Activated CD8-positive, alpha-beta memory T cell treated with anti-CD3 and anti-CD28 coated beads, Interleukin-2, amount 10 ng/mL, durations not matched to agents 7 days and 5 days (primary cell): ENCODE data around the gene SLC2A8. TPM values are rescaled to one million over a fixed set of nuclear protein-coding genes. Genes with fewer than 3 reads are reported as not detected.

ENCODE experiments used
- ATAC-seq: fragments of 150-1000 bp; cut with Tn5 transposase; one replicate; pipeline ENCODE4 v1.10.0; 2021; ENCODE audit warnings: moderate library complexity
- CTCF ChIA-PET: fragments of 350-600 bp; sonication (Branson Sonifier 250); formaldehyde crosslinking; loops from one replicate; lab custom pipeline; 2021; ENCODE audit warnings: antibody characterized with exemption; lab: Charles Lee
- DNase-seq: peaks from one replicate; pipeline ENCODE4 v3.0.0-alpha.2; 2020
- H3K27ac Mint-ChIP-seq: one replicate; pipeline ENCODE4 v1.8.0; 2021; ENCODE audit warnings: mild to moderate bottlenecking, mixed read lengths
- H3K27me3 Mint-ChIP-seq: one replicate; pipeline ENCODE4 v1.8.0; 2021; ENCODE audit warnings: mixed read lengths
- H3K36me3 Mint-ChIP-seq: one replicate; pipeline ENCODE4 v1.8.0; 2021; ENCODE audit warnings: mild to moderate bottlenecking, mixed read lengths
- H3K4me1 Mint-ChIP-seq: one replicate; pipeline ENCODE4 v1.8.0; 2021; ENCODE audit warnings: mixed read lengths
- H3K4me3 Mint-ChIP-seq: one replicate; pipeline ENCODE4 v1.8.0; 2021; ENCODE audit warnings: mild to moderate bottlenecking, moderate library complexity, mixed read lengths
- H3K9me3 Mint-ChIP-seq: one replicate; pipeline ENCODE4 v1.8.0; 2022; ENCODE audit warnings: low read depth, mixed read lengths
- total RNA-seq, 2 experiments: library from RNA; stranded (reverse); gene quantifications; one replicate each; pipeline ENCODE4 v1.2.3, GENCODE V29; 2021

SLC2A8 gene
- total RNA-seq, 2 experiments from 2014 or later = 12.1 to 26.0 TPM

- Mint-ChIP-seq H3K4me3 (no peak overlapping the region), H3K27ac (peak overlapping the region; percentile 66), H3K9me3 (no peaks in the 10 kb centered on the region), H3K4me1 (peaks cover 16% of the 10 kb centered on the region), H3K27me3 (no peaks in the 10 kb centered on the region), H3K36me3 (peaks cover 75% of the 10 kb centered on the region)
- ATAC-seq = peak; percentile 59
- DNase-seq = peak; percentile 60
- CTCF ChIA-PET = no interaction called here
Observed at GRCh38 chr9:127437497-127438264, 40.7 kb downstream of the SLC2A8 start.

GRCh38 chr9:127438394-127438793, 41.4 kb downstream of the SLC2A8 start:
- Mint-ChIP-seq H3K4me1 (peaks cover 16% of the 10 kb centered on the region), H3K4me3 (no peak overlapping the region), H3K36me3 (peaks cover 77% of the 10 kb centered on the region), H3K27me3 (no peaks in the 10 kb centered on the region), H3K9me3 (no peaks in the 10 kb centered on the region), H3K27ac (no peak overlapping the region)
- ATAC-seq (no peak), DNase-seq (no peak)
- CTCF ChIA-PET = interaction anchor here (0.6 kb wide), 1 partner anchor 492 kb away, joined by 3 read pairs; no protein-coding TSS in a partner anchor

GRCh38 chr9:127444283-127444920, 47.4 kb downstream of the SLC2A8 start:
- peaks cover 93% of the 10 kb centered on the region for H3K36me3 Mint-ChIP-seq
- no peak overlapping the region for H3K27ac Mint-ChIP-seq
- H3K27me3 Mint-ChIP-seq = no peaks in the 10 kb centered on the region
- H3K4me3 Mint-ChIP-seq = no peak overlapping the region
- ATAC-seq = no peak
- CTCF ChIA-PET = interaction anchor here (0.7 kb wide), 2 partner anchors 13 to 589 kb away, joined by 4 read pairs; no protein-coding TSS in a partner anchor
- peaks cover 22% of the 10 kb centered on the region for H3K4me1 Mint-ChIP-seq
- DNase-seq = no peak
- peaks cover 12% of the 10 kb centered on the region for H3K9me3 Mint-ChIP-seq

GRCh38 chr9:127444921-127445850, 48.2 kb downstream of the SLC2A8 start:
- Mint-ChIP-seq H3K9me3 (peaks cover 12% of the 10 kb centered on the region), H3K27ac (peak overlapping the region; percentile 13), H3K36me3 (peaks cover 94% of the 10 kb centered on the region), H3K4me3 (no peak overlapping the region), H3K4me1 (peaks cover 29% of the 10 kb centered on the region), H3K27me3 (no peaks in the 10 kb centered on the region)
- CTCF ChIA-PET = no interaction called here
- ATAC-seq (no peak), DNase-seq (no peak)

GRCh38 chr9:127445851-127446712, 49.1 kb downstream of the SLC2A8 start:
- CTCF ChIA-PET = no interaction called here
- no peak for ATAC-seq

DNA sequence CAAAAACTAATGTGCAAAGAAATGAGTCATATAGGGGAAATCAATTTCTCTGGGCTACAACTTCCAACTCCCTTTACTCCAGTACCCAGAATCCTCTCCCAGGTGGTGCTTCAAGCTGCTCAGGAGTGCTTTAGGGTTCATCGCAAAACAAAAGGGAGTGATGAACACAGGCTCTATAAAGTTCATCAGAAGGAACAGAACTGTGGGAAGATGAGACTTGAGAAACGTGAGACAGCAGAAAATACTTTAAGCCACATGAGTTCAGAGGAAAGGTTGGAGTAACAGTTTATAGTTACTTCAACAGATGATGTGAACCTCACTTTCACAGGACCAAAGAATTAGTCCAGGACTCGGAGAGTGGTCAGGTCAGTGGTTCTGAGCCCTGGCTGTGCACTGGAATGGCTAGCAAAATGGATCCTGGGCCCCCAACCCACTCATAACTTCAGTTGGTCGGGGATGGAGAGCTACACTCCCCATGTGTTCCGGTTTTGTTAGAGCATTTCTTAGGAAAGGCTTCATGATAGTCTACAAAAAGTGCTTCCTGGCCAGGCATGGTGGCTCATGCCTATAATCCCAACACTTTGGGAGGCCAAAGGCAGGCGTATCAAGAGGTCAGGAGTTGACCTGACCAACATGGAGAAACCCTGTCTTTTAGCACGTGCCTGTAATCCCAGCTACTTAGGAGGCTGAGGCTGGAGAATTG, 49.9 kb downstream of the SLC2A8 start:
- Mint-ChIP-seq H3K27ac (peak overlapping the region; percentile 96), H3K9me3 (peaks cover 12% of the 10 kb centered on the region), H3K4me1 (peaks cover 31% of the 10 kb centered on the region), H3K4me3 (no peak overlapping the region), H3K36me3 (peaks cover 87% of the 10 kb centered on the region), H3K27me3 (no peaks in the 10 kb centered on the region)
- ATAC-seq (no peak), DNase-seq (no peak)
- CTCF ChIA-PET = no interaction called here

More at GRCh38 chr9:127445851-127446712, 49.1 kb downstream of the SLC2A8 start:
- Mint-ChIP-seq H3K4me3 (no peak overlapping the region), H3K27ac (peak overlapping the region; percentile 13), H3K9me3 (peaks cover 12% of the 10 kb centered on the region), H3K27me3 (no peaks in the 10 kb centered on the region), H3K4me1 (peaks cover 31% of the 10 kb centered on the region), H3K36me3 (peaks cover 91% of the 10 kb centered on the region)
- no peak for DNase-seq

- DNase-seq = no peak
- no peaks in the 10 kb centered on the region for H3K27me3 Mint-ChIP-seq
- H3K9me3 Mint-ChIP-seq = peaks cover 12% of the 10 kb centered on the region
- H3K36me3 Mint-ChIP-seq = peaks cover 80% of the 10 kb centered on the region
- H3K4me3 Mint-ChIP-seq = peak overlapping the region; percentile 95
- ATAC-seq = no peak
- CTCF ChIA-PET = no interaction called here
- peaks cover 37% of the 10 kb centered on the region for H3K4me1 Mint-ChIP-seq
- H3K27ac Mint-ChIP-seq = peak overlapping the region; percentile 96
Observed at GRCh38 chr9:127447416-127448111, 50.6 kb downstream of the SLC2A8 start.

GRCh38 chr9:127448112-127448805, 51.3 kb downstream of the SLC2A8 start:
- CTCF ChIA-PET = interaction anchor here (0.6 kb wide), 1 partner anchor 54 kb away, joined by 4 read pairs; no protein-coding TSS in a partner anchor

GRCh38 chr9:127449332-127449966, 52.5 kb downstream of the SLC2A8 start:
- Mint-ChIP-seq H3K4me3 (peak overlapping the region; percentile 95), H3K27me3 (no peaks in the 10 kb centered on the region), H3K36me3 (peaks cover 65% of the 10 kb centered on the region), H3K9me3 (peaks cover 9% of the 10 kb centered on the region), H3K4me1 (peaks cover 40% of the 10 kb centered on the region), H3K27ac (peak overlapping the region; percentile 96)
- ATAC-seq (no peak), DNase-seq (peak; percentile 48)
- CTCF ChIA-PET = interaction anchor here (0.6 to 1.4 kb wide), 4 partner anchors 13 to 202 kb away, joined by 3 to 4 read pairs (median 3); partner anchors contain the start of genes SLC2A8 and ZNF79

More at GRCh38 chr9:127448112-127448805, 51.3 kb downstream of the SLC2A8 start:
- Mint-ChIP-seq H3K4me1 (peaks cover 40% of the 10 kb centered on the region), H3K36me3 (peaks cover 75% of the 10 kb centered on the region), H3K4me3 (peak overlapping the region; percentile 95), H3K27me3 (no peaks in the 10 kb centered on the region), H3K9me3 (peaks cover 12% of the 10 kb centered on the region), H3K27ac (peak overlapping the region; percentile 96)
- no peak for DNase-seq
- no peak for ATAC-seq

GRCh38 chr9:127450243-127450760, 53.3 kb downstream of the SLC2A8 start:
- peak; percentile 4 for ATAC-seq
- Mint-ChIP-seq H3K27me3 (no peaks in the 10 kb centered on the region), H3K27ac (peak overlapping the region; percentile 96), H3K4me1 (peaks cover 40% of the 10 kb centered on the region), H3K36me3 (peaks cover 56% of the 10 kb centered on the region), H3K9me3 (peaks cover 2% of the 10 kb centered on the region), H3K4me3 (peak overlapping the region; percentile 95)
- DNase-seq = no peak
- CTCF ChIA-PET = interaction anchor here (1.0 to 2.2 kb wide), 5 partner anchors 14 to 137 kb away, joined by 3 to 5 read pairs (median 4); partner anchors contain the start of genes SLC2A8 and ZNF79
